ENCODE results near the gene ENTR1. TPM values are rescaled to one million over a fixed set of nuclear protein-coding genes. Genes with fewer than 3 reads are reported as not detected.

Gene ENTR1
- total and polyA plus RNA-seq, 2 of the 13 experiments (the other 11 are each of a cell fraction or from before 2014, with no cell fraction given), result 70.1 to 76.4 TPM

- TF ChIP-seq TARDBP (CRISPR knock-in tag; IDR thresholded peaks at IDR 0.05), result 0 out of 2 replicates have a peak, but pooled peaks have one; percentile 52
- TF ChIP-seq ZNF160 (CRISPR knock-in tag; IDR thresholded peaks at IDR 0.05), result no peak
- no peak for TF ChIP-seq FOXO4 (CRISPR knock-in tag; conservative IDR thresholded peaks at IDR 0.05)
- TF ChIP-seq DPF2 (CRISPR knock-in tag; IDR thresholded peaks at IDR 0.05; ENCODE audit: borderline replicate concordance, low read depth), result no peak
- TF ChIP-seq TBL1XR1 (IDR thresholded peaks at IDR 0.05; ENCODE audit: borderline replicate concordance, low read length, partially characterized antibody), result no peak
- TF ChIP-seq NAIF1 (CRISPR knock-in tag; IDR thresholded peaks at IDR 0.05; ENCODE audit: borderline replicate concordance), result no peak
- TF ChIP-seq ZNF326 (CRISPR knock-in tag; IDR thresholded peaks at IDR 0.05; ENCODE audit: borderline replicate concordance), result no peak
- no peak for TF ChIP-seq LBX2 (CRISPR knock-in tag; IDR thresholded peaks at IDR 0.05; ENCODE audit: borderline replicate concordance)
- TF ChIP-seq ZNF276 (CRISPR knock-in tag; IDR thresholded peaks at IDR 0.05; ENCODE audit: low read depth), result no peak
- TF ChIP-seq AKNA (CRISPR knock-in tag; IDR thresholded peaks at IDR 0.05; ENCODE audit: borderline replicate concordance), result no peak
- no peak for TF ChIP-seq ZNF576 (CRISPR knock-in tag; IDR thresholded peaks at IDR 0.05)
- TF ChIP-seq CSRNP2 (CRISPR knock-in tag; conservative IDR thresholded peaks at IDR 0.05; ENCODE audit: low read depth), result no peak
- TF ChIP-seq KLF9 (CRISPR knock-in tag; IDR thresholded peaks at IDR 0.05; ENCODE audit: low read depth), result no peak
- no peak for TF ChIP-seq ZNF746 (CRISPR knock-in tag; IDR thresholded peaks at IDR 0.05)
Observed at GRCh38 chr9:136355616-136356557, 54.5 kb downstream of the ENTR1 start (continued).

Measured in HepG2 (cell line).